DMS53 treated with DMSO at 0.1 percent for 48 hours (cell line): Measurements from ENCODE around the gene SURF2.

Experiments
- DNase-seq: peaks from one replicate; lab custom pipeline; 2025; ENCODE audit not compliant: unreplicated experiment; lab: John Stamatoyannopoulos, UW

SURF2 gene

DNA sequence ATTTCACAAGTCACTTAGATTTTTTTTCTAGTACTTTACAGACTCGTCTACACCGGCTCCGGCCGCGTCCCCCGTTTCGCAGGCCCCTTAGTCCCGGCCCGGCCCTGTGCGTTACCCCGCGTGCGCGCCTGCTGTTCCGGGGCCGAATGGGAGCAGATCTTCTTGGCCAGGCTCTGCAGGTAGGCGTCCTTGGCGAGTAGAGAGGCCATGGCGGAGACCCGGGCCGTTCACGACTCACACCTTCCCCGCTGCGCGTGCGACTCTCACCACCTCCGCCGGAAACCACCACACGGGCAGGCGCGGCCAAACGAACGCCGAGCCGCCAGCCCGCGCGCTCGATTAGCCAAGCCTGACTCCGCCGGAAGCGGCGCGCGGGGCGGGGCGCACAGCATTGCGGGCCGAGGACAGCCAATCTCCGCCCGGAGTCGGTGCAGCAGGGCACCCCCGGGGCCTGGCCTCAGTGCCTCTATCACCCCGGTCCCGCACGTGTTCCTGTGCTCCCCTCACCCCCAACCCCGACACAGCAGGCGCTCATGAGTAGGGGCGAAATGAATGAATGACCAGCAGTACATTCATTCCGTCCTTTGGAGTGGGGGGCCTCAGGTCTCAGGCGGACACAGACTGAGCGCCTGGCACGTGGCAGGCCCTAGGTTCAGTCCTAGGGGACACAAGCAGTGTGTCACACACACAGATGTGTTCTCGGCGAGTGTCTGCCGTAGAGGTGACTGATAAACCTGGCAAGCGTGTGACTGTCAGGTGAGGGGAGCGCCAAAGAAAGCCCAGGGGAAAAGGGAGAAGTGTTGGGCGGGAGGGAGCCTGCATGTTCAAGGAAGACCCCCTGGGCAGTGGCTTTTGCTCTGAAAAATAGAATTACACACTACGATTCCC, 20.2 kb upstream of the SURF2 start, which contains the start of gene SURF6:
TSS of gene SURF6 (minus strand) at position 265 of the 888 bp plus-strand sequence. CDS start at position 209, 56 bp downstream.
- DNase-seq: peak; percentile 87

- DNase-seq: no peak
These were observed 16.7 kb upstream of the SURF2 start for GRCh38 chr9:133339641-133340040.

DNA sequence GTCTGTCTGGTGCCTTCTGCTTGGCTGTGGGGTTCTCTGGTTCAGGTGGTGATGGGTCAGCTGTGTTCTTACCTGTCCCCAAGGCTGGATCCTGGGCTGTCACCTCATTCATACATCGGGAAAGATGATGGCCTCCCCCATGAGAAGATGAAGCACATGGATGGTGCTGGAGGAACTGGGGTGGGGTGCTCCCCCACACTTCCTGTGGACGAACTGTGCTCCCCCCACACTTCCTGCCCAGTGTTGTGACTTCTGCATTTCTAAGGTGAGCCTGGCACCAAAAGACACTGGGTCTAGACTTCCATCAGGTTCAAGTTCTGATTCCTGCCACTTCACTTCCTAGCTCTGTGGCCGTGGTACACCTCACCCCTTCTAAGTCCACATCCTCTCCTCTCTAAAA, 16.1 kb upstream of the SURF2 start:
- no peak for DNase-seq

GRCh38 chr9:133340916-133341315, 15.4 kb upstream of the SURF2 start:
- DNase-seq: no peak

GRCh38 chr9:133341369-133342068, 14.8 kb upstream of the SURF2 start:
- no peak for DNase-seq

- DNase-seq: no peak
These were observed 14.3 kb upstream of the SURF2 start for GRCh38 chr9:133342069-133342406.

DNA sequence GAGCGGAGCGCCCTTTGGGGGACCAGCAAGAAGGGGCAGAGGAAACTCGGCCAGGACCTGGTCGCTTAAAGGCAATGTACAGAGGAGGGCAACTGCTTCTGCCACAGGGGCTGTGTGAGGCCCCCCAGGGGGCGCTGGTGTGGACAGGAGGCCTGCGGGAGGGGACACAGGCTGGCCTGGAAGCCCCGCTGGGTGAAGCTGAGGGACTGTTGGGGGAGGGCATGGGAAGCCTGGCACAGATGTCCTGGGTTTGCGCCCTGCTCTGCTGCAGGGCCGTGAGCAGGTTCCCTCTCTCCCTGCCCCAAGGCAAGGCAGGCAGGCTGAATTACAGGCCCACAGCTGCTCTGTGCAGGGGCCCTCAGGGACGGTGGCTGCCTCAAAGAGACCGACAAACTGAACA, 13.8 kb upstream of the SURF2 start:
- no peak for DNase-seq

DNA sequence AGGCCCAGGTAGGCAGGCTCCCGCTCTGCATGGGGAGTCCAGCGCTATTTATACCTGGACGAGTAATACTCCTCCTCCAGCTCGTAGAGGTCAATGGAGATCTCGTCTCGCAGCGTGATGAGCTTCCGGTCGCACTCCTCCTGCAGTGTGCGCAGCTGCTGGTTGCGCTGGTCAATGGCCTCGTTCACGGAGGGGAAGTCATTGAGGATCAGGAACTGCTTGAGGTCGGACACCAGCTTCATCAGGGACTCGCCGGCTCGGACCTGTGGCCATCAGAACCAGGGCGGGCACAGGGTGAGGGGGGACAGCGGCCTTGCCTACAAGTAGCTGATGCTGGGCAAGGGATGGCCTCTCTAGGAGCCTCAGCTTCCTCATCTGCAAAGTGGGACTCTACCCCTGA, 12.3 kb upstream of the SURF2 start:
- no peak for DNase-seq

DNA sequence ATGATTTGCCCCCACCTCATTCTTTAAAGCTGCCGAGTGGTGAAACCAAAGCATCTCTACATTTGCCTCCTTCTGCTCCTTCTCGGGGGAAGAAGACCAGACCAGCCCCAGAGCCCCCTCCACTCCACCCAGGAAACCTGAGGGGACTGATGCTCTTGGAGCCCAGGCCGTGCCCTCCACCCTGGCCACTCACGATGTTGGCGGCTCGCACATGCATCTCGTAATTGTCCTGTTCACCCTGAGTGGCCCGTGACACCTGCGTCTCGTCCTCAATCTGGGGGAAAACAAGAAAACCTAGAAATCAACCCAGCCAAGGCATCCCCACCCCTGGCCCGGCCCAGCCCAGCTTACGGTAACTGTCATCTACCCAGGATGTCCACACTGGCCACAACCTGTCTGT, 11.4 kb upstream of the SURF2 start:
- DNase-seq: no peak

DNA sequence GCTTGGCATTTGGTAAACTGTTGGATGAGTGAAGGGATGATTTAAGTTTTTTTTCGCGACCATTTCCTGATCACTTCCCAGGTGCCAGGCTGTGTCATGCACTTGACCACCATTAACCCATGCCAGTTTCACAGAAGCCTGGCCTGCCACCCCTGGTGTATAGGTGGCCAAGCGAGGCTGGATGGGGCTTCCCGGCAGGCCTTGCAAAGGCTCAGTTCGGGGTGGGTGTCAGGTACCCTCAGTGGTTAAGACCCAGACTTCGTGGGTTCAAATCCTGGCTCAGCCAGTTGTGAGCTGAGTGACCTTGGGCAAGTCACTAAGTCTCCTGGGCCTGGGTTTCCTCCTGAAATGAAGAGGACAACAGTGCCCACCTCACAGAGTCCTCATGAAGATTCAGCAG, 10.8 kb upstream of the SURF2 start:
- no peak for DNase-seq

DNA sequence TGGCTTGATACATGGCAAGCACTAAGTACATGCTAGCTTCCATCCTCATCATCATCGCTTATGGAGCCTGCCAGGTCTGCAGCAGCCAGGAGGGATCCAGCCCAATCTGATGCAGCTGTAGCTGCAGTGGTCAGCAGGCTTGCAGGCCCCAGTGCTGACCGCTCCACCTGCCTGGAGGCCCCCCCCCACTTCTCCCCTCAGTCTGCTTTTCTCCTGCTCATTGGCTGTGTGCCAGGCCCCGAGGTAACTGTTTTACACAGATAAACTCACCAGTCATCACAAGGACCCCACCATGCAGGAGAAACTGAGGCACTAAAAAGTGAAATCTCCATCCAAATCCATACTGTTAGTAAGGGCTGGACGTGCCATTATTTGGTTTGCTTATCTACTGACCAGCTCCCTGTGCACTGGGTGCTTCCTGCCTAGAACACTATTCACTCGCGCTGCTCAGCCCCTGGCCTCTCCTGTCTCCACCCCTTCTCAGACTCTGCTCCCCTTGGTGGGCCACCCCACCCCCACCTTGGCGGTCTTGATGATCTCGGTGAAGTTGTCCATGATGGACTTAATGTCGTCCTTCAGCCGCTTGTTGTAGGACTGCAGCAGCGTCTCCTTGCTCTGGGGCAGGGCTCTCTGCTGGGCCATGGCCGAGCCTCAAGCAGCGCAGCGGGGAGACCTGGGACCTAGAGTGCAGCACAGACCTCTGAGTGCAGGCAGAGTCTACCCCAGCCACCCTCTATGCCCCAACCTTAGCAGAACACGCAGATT, 10.1 kb upstream of the SURF2 start:
- no peak for DNase-seq

DNA sequence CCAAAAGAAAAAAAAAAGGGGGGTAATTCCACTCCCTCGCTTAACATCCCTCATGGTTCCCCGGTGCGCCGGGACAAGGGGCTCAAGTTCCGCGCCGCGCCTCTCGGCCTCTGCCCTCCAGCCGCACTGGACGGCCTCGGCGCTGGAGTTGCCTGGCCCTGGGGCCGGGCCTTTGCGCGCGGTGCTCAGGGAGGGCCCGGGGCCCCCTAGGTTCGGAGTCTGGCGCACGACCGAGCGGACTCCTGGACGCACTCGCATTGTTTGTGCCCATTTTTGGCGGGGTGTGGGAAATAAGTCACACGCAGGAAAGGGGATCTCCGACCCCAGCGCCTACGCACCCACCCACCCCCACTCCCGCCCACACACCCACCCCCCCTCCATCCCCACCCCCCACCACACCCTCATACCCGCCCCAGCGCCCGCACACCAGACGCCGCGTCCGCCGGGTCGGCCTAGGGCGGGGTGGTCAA, 8.8 kb upstream of the SURF2 start:
- no peak for DNase-seq

DNA sequence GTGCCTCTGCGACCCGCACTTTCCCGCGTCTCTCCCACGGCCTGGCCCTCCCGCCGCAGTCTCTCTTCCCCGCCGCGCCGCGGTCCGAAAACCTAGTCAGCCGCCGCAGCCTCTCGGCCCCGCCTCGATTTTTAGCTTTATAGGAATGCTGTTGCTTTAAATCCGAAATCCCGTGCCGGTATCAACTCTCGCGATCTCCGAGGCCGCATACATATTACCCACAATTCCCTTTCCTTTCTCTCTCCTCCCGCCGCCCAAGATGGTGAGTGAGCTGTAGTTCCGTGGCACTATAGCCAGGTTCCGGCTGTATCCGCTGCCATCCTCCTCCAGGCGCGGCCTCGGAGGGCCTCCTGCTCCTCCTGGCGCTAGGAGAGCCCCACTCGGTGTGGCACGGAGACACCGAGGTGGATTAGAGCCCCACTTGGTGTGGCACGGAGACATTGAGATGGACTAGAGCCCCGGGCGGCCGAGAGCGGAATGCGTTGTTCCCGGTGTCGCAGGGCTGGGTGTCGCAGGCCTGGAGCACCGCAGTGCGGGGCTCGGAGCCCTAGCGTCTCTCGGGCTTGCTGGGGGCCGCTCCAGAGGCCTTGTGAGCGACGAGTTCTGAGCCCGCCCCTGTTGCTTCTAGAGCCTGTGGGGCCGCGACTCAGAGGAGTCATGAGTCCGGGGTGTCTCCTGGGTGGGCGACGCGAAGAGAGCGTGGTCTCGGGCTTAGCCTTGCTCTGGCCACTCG, 8.2 kb upstream of the SURF2 start, which contains the start of the genes MED22 and RPL7A:
TSS of gene MED22 (minus strand) at position 147 of the 733 bp plus-strand sequence. CDS start 1,469 bp downstream, outside the sequence.
TSS of gene RPL7A (plus strand) at position 234 of the 733 bp plus-strand sequence. CDS start at position 260, 26 bp downstream.
- peak; percentile 95 for DNase-seq

- no peak for DNase-seq
These were observed 7.4 kb upstream of the SURF2 start for GRCh38 chr9:133348718-133349573.

GRCh38 chr9:133349965-133350616, 6.3 kb upstream of the SURF2 start:
- DNase-seq: no peak

- no peak for DNase-seq
These were observed 4.8 kb upstream of the SURF2 start for GRCh38 chr9:133351526-133351907.

DNA sequence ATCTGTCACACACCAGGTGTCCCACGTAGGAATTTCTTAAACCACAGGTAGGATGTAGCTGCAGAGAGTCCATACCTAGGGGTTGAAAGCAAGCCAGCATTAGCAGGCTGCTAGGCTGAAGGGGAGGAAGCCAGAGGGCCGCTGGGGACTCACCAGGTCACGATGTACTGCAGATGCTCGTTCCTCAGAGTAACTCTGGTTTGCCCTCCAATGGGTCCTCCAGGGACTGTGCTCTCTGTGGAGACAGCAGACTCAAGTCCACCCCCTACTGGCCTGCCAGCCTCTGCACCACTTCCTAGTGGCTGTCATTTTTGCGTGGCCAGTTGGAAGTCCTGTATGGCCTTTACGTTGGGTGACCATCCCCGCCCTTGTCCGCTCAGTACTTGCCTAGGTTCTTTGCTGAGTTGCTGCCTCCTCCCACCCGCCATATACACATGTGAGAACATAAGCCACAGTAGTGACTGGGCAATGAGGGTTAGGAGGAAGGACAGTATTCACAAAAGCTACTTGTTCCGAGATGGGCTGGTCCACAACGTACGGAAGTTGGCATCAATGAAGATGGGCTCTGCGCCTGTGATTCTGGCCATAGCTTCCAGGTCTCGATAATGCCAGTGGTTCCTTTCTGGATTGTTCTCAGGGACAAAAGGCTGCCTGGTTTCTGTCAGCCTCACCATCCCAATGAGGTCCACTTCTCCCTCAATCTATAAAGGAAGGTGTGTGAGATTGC, 4.3 kb upstream of the SURF2 start:
- DNase-seq: peak; percentile 31

- DNase-seq: no peak
These were observed 3.6 kb upstream of the SURF2 start for GRCh38 chr9:133352635-133353340.
